CD14-positive monocyte (primary cell): Measurements from ENCODE around the gene KSR2. TPM values are rescaled to one million over a fixed set of nuclear protein-coding genes. Genes with fewer than 3 reads are reported as not detected.

Source experiments
- DNase-seq, 3 donors: peaks; one replicate each; pipeline ENCODE4 v3.0.0-alpha.2; 2011 to 2022
- H2AFZ ChIP-seq: 2 replicates; pipeline ENCODE4 v1.6.0; 2012; ENCODE audit warnings: mild to moderate bottlenecking, low read depth, low read length, inconsistent platforms; ENCODE audit not compliant: insufficient read depth, poor library complexity, severe bottlenecking
- H3K27ac ChIP-seq, 2 donors: 1 replicate in 1 of 2; 2 replicates in 1 of 2; pipeline ENCODE4 v1.5.1; 2012 to 2013; ENCODE audit warnings: low read length in 2 of 2, control low read depth in 1 of 2, inconsistent platforms in 1 of 2, low read depth in 1 of 2, mild to moderate bottlenecking in 1 of 2
- H3K27me3 ChIP-seq, 2 donors: one replicate each; pipeline versions ENCODE4 v1.6.0 to v1.6.1; 2011 to 2013; ENCODE audit warnings: low read length in 2 of 2; ENCODE audit not compliant: control insufficient read depth in 2 of 2, insufficient read depth in 2 of 2
- H3K36me3 ChIP-seq, 2 donors: replicated peaks in 1 of 2; 1 replicate in 1 of 2; 2 replicates in 1 of 2; pipeline versions ENCODE4 v1.5.1 to v1.6.1; 2012 to 2013; ENCODE audit warnings: low read length in 2 of 2, control low read depth in 1 of 2, inconsistent platforms in 1 of 2, mild to moderate bottlenecking in 1 of 2; ENCODE audit not compliant: insufficient read depth in 2 of 2, control insufficient read depth in 1 of 2
- H3K4me1 ChIP-seq, 2 donors: 1 replicate in 1 of 2; 2 replicates in 1 of 2; pipeline versions ENCODE4 v1.5.1 to v1.6.1; 2012 to 2013; ENCODE audit warnings: low read length in 2 of 2, control low read depth in 1 of 2, inconsistent platforms in 1 of 2, mild to moderate bottlenecking in 1 of 2, moderate library complexity in 1 of 2; ENCODE audit not compliant: insufficient read depth in 2 of 2, control insufficient read depth in 1 of 2
- H3K4me2 ChIP-seq: replicated peaks from 2 replicates; pipeline ENCODE3; 2012; ENCODE audit warnings: low read length, moderate library complexity, mild to moderate bottlenecking; ENCODE audit not compliant: poor library complexity, severe bottlenecking; ENCODE audit errors: extremely low read depth
- H3K4me3 ChIP-seq, 3 experiments: fragments of 200-600 bp in 1 of 3; sonication (generic) in 1 of 3; replicated peaks in 1 of 3; 1 replicate in 2 of 3; 2 replicates in 1 of 3; pipeline ENCODE4 v1.5.1; 2011 to 2013; ENCODE audit warnings: low read length in 3 of 3, mild to moderate bottlenecking in 3 of 3, control low read depth in 2 of 3, low read depth in 2 of 3, inconsistent platforms in 1 of 3, moderate library complexity in 1 of 3
- H3K79me2 ChIP-seq: 2 replicates; pipeline ENCODE4 v1.6.0; 2012; ENCODE audit warnings: mild to moderate bottlenecking, control low read depth, inconsistent platforms, low read length, moderate library complexity; ENCODE audit not compliant: insufficient read depth
- H3K9ac ChIP-seq: 2 replicates; pipeline ENCODE4 v1.6.0; 2017; ENCODE audit warnings: low read length, mild to moderate bottlenecking; ENCODE audit not compliant: insufficient read depth, poor library complexity, severe bottlenecking
- H3K9me3 ChIP-seq, 2 donors: replicated peaks in 1 of 2; 1 replicate in 1 of 2; 2 replicates in 1 of 2; pipeline versions ENCODE4 v1.5.1 to v1.6.1; 2012 to 2013; ENCODE audit warnings: low read length in 2 of 2, control low read depth in 1 of 2; ENCODE audit not compliant: control insufficient read depth in 1 of 2, insufficient read depth in 1 of 2
- H4K20me1 ChIP-seq: 2 replicates; pipeline ENCODE4 v1.6.0; 2012; ENCODE audit warnings: mild to moderate bottlenecking, low read length, control low read depth, moderate library complexity; ENCODE audit not compliant: insufficient read depth
- H3K27ac Mint-ChIP-seq, 7 donors: one replicate each; pipeline ENCODE4 v1.8.0; 2020; ENCODE audit warnings: mild to moderate bottlenecking in 7 of 7, mixed read lengths in 7 of 7, moderate library complexity in 6 of 7, inconsistent platforms in 2 of 7
- H3K27me3 Mint-ChIP-seq, 3 donors: one replicate each; pipeline ENCODE4 v1.8.0; 2021 to 2022; ENCODE audit warnings: low read depth in 3 of 3, mild to moderate bottlenecking in 3 of 3, mixed read lengths in 3 of 3, moderate library complexity in 3 of 3, inconsistent platforms in 1 of 3
- H3K36me3 Mint-ChIP-seq, 2 donors: one replicate each; pipeline ENCODE4 v1.8.0; 2020; ENCODE audit warnings: mixed read lengths in 2 of 2, inconsistent platforms in 1 of 2, mild to moderate bottlenecking in 1 of 2
- H3K4me1 Mint-ChIP-seq: one replicate; pipeline ENCODE4 v1.8.0; 2020; ENCODE audit warnings: mild to moderate bottlenecking, mixed read lengths
- H3K4me3 Mint-ChIP-seq, 2 donors: one replicate each; pipeline ENCODE4 v1.8.0; 2020; ENCODE audit warnings: mild to moderate bottlenecking in 2 of 2, mixed read lengths in 2 of 2, moderate library complexity in 1 of 2
- H3K9me3 Mint-ChIP-seq, 7 donors: one replicate each; pipeline ENCODE4 v1.8.0; 2020 to 2022; ENCODE audit warnings: mixed read lengths in 7 of 7, mild to moderate bottlenecking in 6 of 7, moderate library complexity in 6 of 7, inconsistent platforms in 2 of 7
- CTCF ChIP-seq: fragments of 200-600 bp; IDR thresholded peaks from one replicate; pipeline ENCODE4 v1.8.0; 2022; ENCODE audit warnings: antibody characterized with exemption, mild to moderate bottlenecking
- WGBS: methylation state at CpG from one replicate; pipeline ENCODE4 v1.1.5; 2013; ENCODE audit warnings: missing lambda C conversion rate; ENCODE audit not compliant: insufficient coverage; 5-methylcytosine and 5-hydroxymethylcytosine counted together
- intact Hi-C, 2 donors: fragments of 100-400 bp; cut with micrococcal nuclease; formaldehyde crosslinking; loops; one replicate each; pipeline versions ENCODE4 v1.15.0 to v1.15.1; 2023
- polyA plus RNA-seq, 3 donors: library from polyadenylated mRNA; depleted of rRNA in 1 of 3; unstranded in 2 of 3; stranded (reverse) in 1 of 3; fragments of 300-500 nt in 2 of 3; fragments of >200 nt in 1 of 3; fragmentation: Illumina TruSeq in 2 of 3; gene quantifications; 1 replicate in 2 of 3; 2 replicates in 1 of 3; pipeline ENCODE4 v1.2.3, GENCODE V29; 2012 to 2021

The KSR2 gene
- polyA plus RNA-seq, 3 donors: not detected

- no peak overlapping the region for H3K9ac ChIP-seq
- 95% methylated on average over 4 of the region's 6 CpGs for WGBS
Observed at GRCh38 chr12:117684471-117684870, 284.3 kb downstream of the KSR2 start.

GRCh38 chr12:117680312-117680711 is 288.5 kb downstream of the KSR2 start:
- Histone ChIP-seq H3K36me3 (no peaks in the 10 kb centered on the region), H3K9ac (no peak overlapping the region), H3K9me3 (no peaks in the 10 kb centered on the region), H3K79me2 (no peaks in the 10 kb centered on the region), H3K4me3 (no peak overlapping the region), H3K27ac (no peak overlapping the region), H4K20me1 (no peaks in the 10 kb centered on the region), H3K4me2 (no peak overlapping the region), H2AFZ (no peak overlapping the region), H3K4me1 (no peaks in the 10 kb centered on the region), H3K27me3 (no peaks in the 10 kb centered on the region)
- Mint-ChIP-seq H3K4me1 (peaks cover under 1% of the 10 kb centered on the region), H3K27me3 (peaks cover 6 to 10% (median 9%) of the 10 kb centered on the region in 3 donors), H3K9me3 (peaks cover 0 to 7% (median 0%) of the 10 kb centered on the region in 7 donors), H3K4me3 (no peak overlapping the region), H3K27ac (no peak overlapping the region), H3K36me3 (no peaks in the 10 kb centered on the region)
- no peak for TF ChIP-seq CTCF
- intact Hi-C loops: no loop called here
- no CpG with 5 or more reads among the region's 3 CpGs for WGBS
- DNase-seq: no peak

More at GRCh38 chr12:117684471-117684870, 284.3 kb downstream of the KSR2 start:
- H3K36me3 ChIP-seq: no peaks in the 10 kb centered on the region
- H3K4me1 ChIP-seq: no peaks in the 10 kb centered on the region
- no peaks in the 10 kb centered on the region for H4K20me1 ChIP-seq
- peaks cover 0 to 5% (median 0%) of the 10 kb centered on the region in 7 donors for H3K9me3 Mint-ChIP-seq
- H3K4me3 ChIP-seq: no peak overlapping the region
- H3K27me3 ChIP-seq: no peaks in the 10 kb centered on the region
- H2AFZ ChIP-seq: no peak overlapping the region
- no peak overlapping the region for H3K27ac Mint-ChIP-seq
- no peaks in the 10 kb centered on the region for H3K9me3 ChIP-seq
- peaks cover 6 to 10% (median 9%) of the 10 kb centered on the region in 3 donors for H3K27me3 Mint-ChIP-seq
- no peaks in the 10 kb centered on the region for H3K79me2 ChIP-seq
- intact Hi-C loops: no loop called here
- no peak overlapping the region for H3K4me2 ChIP-seq
- no peak for TF ChIP-seq CTCF
- no peak overlapping the region for H3K27ac ChIP-seq
- H3K4me3 Mint-ChIP-seq: no peak overlapping the region
- no peak for DNase-seq
- H3K4me1 Mint-ChIP-seq: peaks cover 2% of the 10 kb centered on the region
- H3K36me3 Mint-ChIP-seq: no peaks in the 10 kb centered on the region
